Mononuclear cell (primary cell): ENCODE results near the gene FAM193A. TPM values are rescaled to one million over a fixed set of nuclear protein-coding genes. Genes with fewer than 3 reads are reported as not detected.

Experiments
- H3K27me3 ChIP-seq: 2 replicates; pipeline ENCODE4 v1.6.0; 2011; ENCODE audit warnings: low read length, control low read depth; ENCODE audit not compliant: insufficient read depth
- H3K4me1 ChIP-seq: 2 replicates; pipeline ENCODE4 v1.5.1; 2011; ENCODE audit warnings: mild to moderate bottlenecking, low read length, control low read depth; ENCODE audit not compliant: insufficient read depth
- H3K4me3 ChIP-seq: 2 replicates; pipeline ENCODE4 v1.5.1; 2011; ENCODE audit warnings: mild to moderate bottlenecking, low read length, moderate library complexity
- H3K9me3 ChIP-seq: 2 replicates; pipeline ENCODE4 v1.5.1; 2011; ENCODE audit warnings: low read depth, mild to moderate bottlenecking, control low read depth, low read length
- total RNA-seq: library from RNA; depleted of rRNA; stranded (reverse); fragments of >200 nt; gene quantifications from one replicate; pipeline ENCODE4 v1.2.3, GENCODE V29; 2012

The FAM193A gene
- 21.0 TPM for total RNA-seq

- Histone ChIP-seq H3K4me3 (peak within 1 kb of the TSS; percentile 69), H3K9me3 (no peaks in the 10 kb centered on the region), H3K27me3 (no peaks in the 10 kb centered on the region), H3K4me1 (peaks cover 31% of the 10 kb centered on the region)
Observed at GRCh38 chr4:2536193-2537010, at the start of gene FAM193A. Gene FAM193A, plus strand, starts transcription at chr4:2536647. Its CDS starts 269 bp downstream, at chr4:2536916.

GRCh38 chr4:2486981-2487380 is 49.5 kb upstream of the FAM193A start:
- no peak overlapping the region for H3K4me3 ChIP-seq
- H3K27me3 ChIP-seq = no peaks in the 10 kb centered on the region
- H3K4me1 ChIP-seq = peaks cover 73% of the 10 kb centered on the region
- H3K9me3 ChIP-seq = no peaks in the 10 kb centered on the region

- Histone ChIP-seq H3K27me3 (no peaks in the 10 kb centered on the region), H3K9me3 (no peaks in the 10 kb centered on the region), H3K4me3 (no peak overlapping the region), H3K4me1 (peaks cover 67% of the 10 kb centered on the region)
Observed at GRCh38 chr4:2487632-2488031, 48.8 kb upstream of the FAM193A start.

- no peak overlapping the region for H3K4me3 ChIP-seq
- no peaks in the 10 kb centered on the region for H3K27me3 ChIP-seq
- no peaks in the 10 kb centered on the region for H3K9me3 ChIP-seq
- H3K4me1 ChIP-seq = peaks cover 51% of the 10 kb centered on the region
Observed at GRCh38 chr4:2489081-2489805, 47.2 kb upstream of the FAM193A start.

GRCh38 chr4:2489841-2490552 is 46.5 kb upstream of the FAM193A start:
- Histone ChIP-seq H3K9me3 (no peaks in the 10 kb centered on the region), H3K4me1 (peaks cover 44% of the 10 kb centered on the region), H3K27me3 (no peaks in the 10 kb centered on the region), H3K4me3 (no peak overlapping the region)

GRCh38 chr4:2492970-2493369 is 43.5 kb upstream of the FAM193A start:
- H3K4me1 ChIP-seq = peaks cover 27% of the 10 kb centered on the region
- no peaks in the 10 kb centered on the region for H3K27me3 ChIP-seq

GRCh38 chr4:2494992-2495391 is 41.5 kb upstream of the FAM193A start:
- Histone ChIP-seq H3K9me3 (no peaks in the 10 kb centered on the region), H3K4me3 (no peak overlapping the region), H3K27me3 (no peaks in the 10 kb centered on the region), H3K4me1 (peaks cover 21% of the 10 kb centered on the region)

More at GRCh38 chr4:2492970-2493369, 43.5 kb upstream of the FAM193A start:
- no peak overlapping the region for H3K4me3 ChIP-seq
- H3K9me3 ChIP-seq = no peaks in the 10 kb centered on the region

GRCh38 chr4:2497324-2497723 is 39.1 kb upstream of the FAM193A start:
- Histone ChIP-seq H3K4me1 (peaks cover 20% of the 10 kb centered on the region), H3K4me3 (no peak overlapping the region), H3K27me3 (no peaks in the 10 kb centered on the region), H3K9me3 (no peaks in the 10 kb centered on the region)

GRCh38 chr4:2497931-2498330 is 38.5 kb upstream of the FAM193A start:
- Histone ChIP-seq H3K4me3 (no peak overlapping the region), H3K9me3 (no peaks in the 10 kb centered on the region), H3K27me3 (no peaks in the 10 kb centered on the region), H3K4me1 (peaks cover 20% of the 10 kb centered on the region)

- H3K9me3 ChIP-seq = no peaks in the 10 kb centered on the region
- no peak overlapping the region for H3K4me3 ChIP-seq
- H3K4me1 ChIP-seq = peaks cover 20% of the 10 kb centered on the region
- H3K27me3 ChIP-seq = no peaks in the 10 kb centered on the region
Observed at GRCh38 chr4:2500547-2500946, 35.9 kb upstream of the FAM193A start.

GRCh38 chr4:2501034-2501594 is 35.3 kb upstream of the FAM193A start:
- peaks cover 20% of the 10 kb centered on the region for H3K4me1 ChIP-seq
- no peaks in the 10 kb centered on the region for H3K9me3 ChIP-seq
- no peak overlapping the region for H3K4me3 ChIP-seq
- H3K27me3 ChIP-seq = no peaks in the 10 kb centered on the region

GRCh38 chr4:2503809-2504208 is 32.6 kb upstream of the FAM193A start:
- no peaks in the 10 kb centered on the region for H3K27me3 ChIP-seq
- no peaks in the 10 kb centered on the region for H3K4me1 ChIP-seq
- no peak overlapping the region for H3K4me3 ChIP-seq
- no peaks in the 10 kb centered on the region for H3K9me3 ChIP-seq

- H3K9me3 ChIP-seq = no peaks in the 10 kb centered on the region
- no peaks in the 10 kb centered on the region for H3K27me3 ChIP-seq
- no peak overlapping the region for H3K4me3 ChIP-seq
- peaks cover 7% of the 10 kb centered on the region for H3K4me1 ChIP-seq
Observed at GRCh38 chr4:2507259-2507658, 29.2 kb upstream of the FAM193A start.

GRCh38 chr4:2507855-2508254 is 28.6 kb upstream of the FAM193A start:
- H3K9me3 ChIP-seq = no peaks in the 10 kb centered on the region
- H3K27me3 ChIP-seq = no peaks in the 10 kb centered on the region
- H3K4me3 ChIP-seq = no peak overlapping the region

More at GRCh38 chr4:2507855-2508254, 28.6 kb upstream of the FAM193A start:
- H3K4me1 ChIP-seq = peaks cover 7% of the 10 kb centered on the region
